Endometrial microvascular endothelial cells (primary cell): ENCODE data around the gene NOL11. TPM values are rescaled to one million over a fixed set of nuclear protein-coding genes. Genes with fewer than 3 reads are reported as not detected.
"Not testable (repeated sequence)": the region's sequence is repeated elsewhere in the genome, so short reads cannot be mapped to it uniquely, and the experiment has no call there.

ENCODE experiments used
- in situ Hi-C: cut with HindIII; loops from 2 replicates; pipeline ENCODE4 v1.10.0; 2017; ENCODE audit warnings: low sequenced_read_pairs, low pct_unique_long_range_greater_than_20kb; ENCODE audit errors: inconsistent ontology term
- total RNA-seq: library from RNA; depleted of rRNA; stranded (reverse); fragments of >200 nt; gene quantifications from one replicate; pipeline ENCODE4 v1.2.3, GENCODE V29; 2015; ENCODE audit errors: inconsistent ontology term

Gene NOL11
- total RNA-seq, 1 donor from 2014 or later: 47.4 TPM

DNA sequence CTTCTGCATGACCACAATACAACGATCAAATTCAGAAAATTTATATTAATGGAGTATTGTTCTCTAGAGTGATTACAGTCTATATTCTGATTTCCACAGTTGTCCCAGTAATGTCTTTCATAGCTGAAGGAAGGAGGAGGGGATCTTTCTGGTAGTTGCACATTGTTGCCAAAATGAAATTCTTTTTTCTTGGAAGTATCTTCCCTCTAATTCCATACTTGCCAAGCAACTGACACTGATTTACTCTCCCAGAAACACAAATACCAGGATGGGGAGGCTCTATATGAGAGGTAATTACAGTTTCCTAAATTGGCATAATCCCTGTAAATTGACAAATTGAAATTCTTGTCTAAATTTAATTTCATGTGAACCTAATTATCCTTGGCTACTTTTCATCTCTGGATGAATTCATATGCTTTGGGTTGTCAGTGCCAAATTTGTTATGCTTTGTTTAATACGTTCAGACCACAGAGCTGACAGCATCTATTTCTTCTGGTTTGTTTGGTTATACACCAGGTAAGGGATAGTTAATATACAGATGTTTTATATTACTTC lies 30.0 kb downstream of the NOL11 start:
- in situ Hi-C loops: no loop called here

DNA sequence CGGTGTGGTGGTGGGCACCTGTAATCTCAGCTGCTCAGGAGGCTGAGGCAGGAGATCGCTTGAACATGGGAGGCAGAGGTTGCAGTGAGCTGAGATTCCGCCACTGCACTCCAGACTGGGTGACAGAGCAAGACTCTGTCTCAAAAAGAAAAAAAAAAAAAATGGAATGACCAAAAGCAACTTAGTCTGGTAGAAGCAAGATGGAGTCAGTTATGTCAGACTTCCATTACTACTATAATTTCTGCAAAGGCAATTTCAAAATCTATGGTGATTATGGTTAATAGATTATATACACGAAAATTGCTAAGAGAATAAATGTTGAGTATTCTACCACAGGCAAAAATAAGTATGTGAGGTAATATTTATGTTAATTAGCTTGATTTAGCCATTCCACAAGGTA lies 32.3 kb downstream of the NOL11 start:
- in situ Hi-C loops: no loop called here

- in situ Hi-C loops: no loop called here
Observed at GRCh38 chr17:67751101-67752074, 33.7 kb downstream of the NOL11 start.

GRCh38 chr17:67752160-67752559 lies 34.4 kb downstream of the NOL11 start:
- in situ Hi-C loops: not testable (repeated sequence)

GRCh38 chr17:67753026-67753425 lies 35.3 kb downstream of the NOL11 start:
- in situ Hi-C loops: no loop called here

GRCh38 chr17:67754001-67754400 lies 36.3 kb downstream of the NOL11 start:
- in situ Hi-C loops: no loop called here

- in situ Hi-C loops: not testable (repeated sequence)
Observed at GRCh38 chr17:67754686-67755085, 37.0 kb downstream of the NOL11 start.

GRCh38 chr17:67756766-67757165 lies 39.0 kb downstream of the NOL11 start:
- in situ Hi-C loops: not testable (repeated sequence)

DNA sequence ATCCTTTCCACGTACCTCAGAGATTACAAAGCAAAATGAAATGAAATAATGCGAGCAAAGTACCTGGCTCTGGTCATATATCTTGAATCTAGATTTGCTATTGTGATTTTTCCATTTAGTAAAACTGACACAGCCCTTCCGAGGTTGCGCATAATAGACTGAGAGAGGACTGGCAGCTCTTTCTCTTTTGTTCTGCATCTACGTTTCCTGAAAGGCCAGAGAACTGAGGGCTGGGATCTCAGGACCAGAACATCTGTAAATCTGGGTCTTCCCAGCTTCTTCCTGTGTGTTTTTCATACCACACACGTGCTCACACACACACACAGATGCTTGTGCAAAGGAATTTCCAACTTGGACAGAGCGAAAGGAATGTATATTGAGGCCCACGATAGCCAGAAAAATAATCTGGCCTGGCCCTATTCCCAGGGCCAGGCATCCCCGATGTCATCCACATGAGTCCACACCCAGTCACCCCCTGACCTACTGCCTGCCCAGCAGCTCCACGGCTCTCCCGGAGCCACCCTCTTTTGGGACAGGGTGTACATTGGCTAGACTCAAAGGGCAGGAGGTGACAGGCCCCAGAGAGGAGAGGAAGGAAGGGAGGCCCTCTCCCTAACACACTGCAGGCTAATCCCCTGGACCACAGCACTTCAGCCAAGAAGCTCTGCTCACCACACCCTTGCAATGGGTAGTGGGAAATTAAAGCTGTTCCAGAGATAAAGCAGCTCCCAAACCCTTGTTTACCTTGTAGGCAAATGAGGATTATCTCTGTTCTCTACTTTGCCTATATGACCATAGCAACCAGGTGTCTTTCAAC lies 41.8 kb downstream of the NOL11 start:
- in situ Hi-C loops: no loop called here

- in situ Hi-C loops: no loop called here
Observed at GRCh38 chr17:67765623-67766022, 47.9 kb downstream of the NOL11 start.

GRCh38 chr17:67769231-67769630 lies 51.5 kb downstream of the NOL11 start:
- in situ Hi-C loops: no loop called here

GRCh38 chr17:67770539-67770938 lies 52.8 kb downstream of the NOL11 start:
- in situ Hi-C loops: no loop called here

DNA sequence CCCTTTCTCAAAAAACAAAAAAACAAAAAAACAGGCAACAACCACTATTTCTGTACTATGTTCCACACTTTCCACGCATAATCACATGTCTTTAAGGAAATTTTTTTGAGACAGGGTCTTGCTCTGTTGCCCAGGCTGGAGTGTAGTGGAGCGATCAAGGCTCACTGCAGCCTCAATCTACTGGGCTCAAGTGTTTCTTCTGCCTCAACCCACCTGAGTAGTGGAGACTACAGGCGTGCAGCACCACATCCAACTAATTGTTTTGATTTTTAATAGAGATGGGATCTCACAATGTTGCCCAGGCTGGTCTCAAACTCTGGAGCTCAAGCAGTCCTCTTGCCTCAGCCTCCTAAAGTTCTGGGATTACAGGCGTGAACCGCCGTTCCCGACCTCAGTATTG lies 54.9 kb downstream of the NOL11 start:
- in situ Hi-C loops: no loop called here

GRCh38 chr17:67773246-67773645 lies 55.5 kb downstream of the NOL11 start:
- in situ Hi-C loops: no loop called here

GRCh38 chr17:67779098-67779672 lies 61.4 kb downstream of the NOL11 start:
- in situ Hi-C loops: no loop called here

GRCh38 chr17:67784364-67785121 lies 66.8 kb downstream of the NOL11 start:
- in situ Hi-C loops: no loop called here

GRCh38 chr17:67785122-67785477 lies 67.4 kb downstream of the NOL11 start:
- in situ Hi-C loops: no loop called here

DNA sequence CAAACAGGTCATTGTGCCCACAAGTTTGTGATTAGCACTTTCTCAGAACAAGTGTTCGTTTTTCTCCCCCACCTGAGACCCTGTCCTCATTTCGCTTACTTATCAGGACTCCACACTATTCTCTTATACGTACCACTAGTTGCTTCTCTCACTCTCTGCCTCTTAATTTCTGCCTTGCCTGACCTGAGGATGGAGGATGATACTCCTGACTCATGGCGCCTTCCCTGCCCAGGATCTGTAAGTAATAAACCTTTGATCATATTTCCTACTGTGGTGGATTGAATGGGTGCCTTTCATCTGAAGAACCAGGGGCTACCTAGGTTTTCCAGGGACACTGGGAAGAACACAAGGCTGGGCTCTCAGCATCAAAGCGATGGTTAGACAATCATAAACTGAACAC lies 67.8 kb downstream of the NOL11 start:
- in situ Hi-C loops: no loop called here
